ENCODE data around the gene DDX19B.

DDX19B gene

GRCh38 chr16:70324998-70325747 lies 26.2 kb downstream of the DDX19B start:
- TF ChIP-seq FOXP2 (optimal IDR thresholded peaks at IDR 0.05; ENCODE audit: borderline replicate concordance, extremely low read depth, extremely low read length, insufficient read depth) (no peak), POLR2AphosphoS5 (IDR thresholded peaks at IDR 0.05; ENCODE audit: low read depth, low read length) (no peak), SIN3A (IDR thresholded peaks at IDR 0.05; ENCODE audit: borderline replicate concordance, insufficient read depth, low read length) (no peak), TAF1 (IDR thresholded peaks at IDR 0.05; ENCODE audit: borderline replicate concordance, insufficient read depth, low read length) (no peak), REST (IDR thresholded peaks at IDR 0.05; ENCODE audit: insufficient read depth in 1 of 2, low read depth in 2 of 2, low read length in 2 of 2) (no peak)

GRCh38 chr16:70331091-70331490 lies 32.1 kb downstream of the DDX19B start:
- no peak for TF ChIP-seq SIN3A (IDR thresholded peaks at IDR 0.05; ENCODE audit: borderline replicate concordance, insufficient read depth, low read length)
- no peak for TF ChIP-seq TAF1 (IDR thresholded peaks at IDR 0.05; ENCODE audit: borderline replicate concordance, insufficient read depth, low read length)
- TF ChIP-seq REST (IDR thresholded peaks at IDR 0.05; ENCODE audit: insufficient read depth in 1 of 2, low read depth in 2 of 2, low read length in 2 of 2) = no peak
- TF ChIP-seq POLR2AphosphoS5 (IDR thresholded peaks at IDR 0.05; ENCODE audit: low read depth, low read length) = no peak
- TF ChIP-seq FOXP2 (optimal IDR thresholded peaks at IDR 0.05; ENCODE audit: borderline replicate concordance, extremely low read depth, extremely low read length, insufficient read depth) = no peak

- TF ChIP-seq FOXP2 (optimal IDR thresholded peaks at IDR 0.05; ENCODE audit: borderline replicate concordance, extremely low read depth, extremely low read length, insufficient read depth) (no peak), POLR2AphosphoS5 (IDR thresholded peaks at IDR 0.05; ENCODE audit: low read depth, low read length) (no peak), TAF1 (IDR thresholded peaks at IDR 0.05; ENCODE audit: borderline replicate concordance, insufficient read depth, low read length) (no peak), REST (IDR thresholded peaks at IDR 0.05; ENCODE audit: insufficient read depth in 1 of 2, low read depth in 2 of 2, low read length in 2 of 2) (no peak), SIN3A (IDR thresholded peaks at IDR 0.05; ENCODE audit: borderline replicate concordance, insufficient read depth, low read length) (no peak)
These were observed 32.8 kb downstream of the DDX19B start for GRCh38 chr16:70331588-70332358.

- no peak for TF ChIP-seq REST (IDR thresholded peaks at IDR 0.05; ENCODE audit: insufficient read depth in 1 of 2, low read depth in 2 of 2, low read length in 2 of 2)
- TF ChIP-seq FOXP2 (optimal IDR thresholded peaks at IDR 0.05; ENCODE audit: borderline replicate concordance, extremely low read depth, extremely low read length, insufficient read depth) = no peak
- TF ChIP-seq SIN3A (IDR thresholded peaks at IDR 0.05; ENCODE audit: borderline replicate concordance, insufficient read depth, low read length) = no peak
- no peak for TF ChIP-seq POLR2AphosphoS5 (IDR thresholded peaks at IDR 0.05; ENCODE audit: low read depth, low read length)
- no peak for TF ChIP-seq TAF1 (IDR thresholded peaks at IDR 0.05; ENCODE audit: borderline replicate concordance, insufficient read depth, low read length)
These were observed 38.8 kb downstream of the DDX19B start for GRCh38 chr16:70337814-70338213.
